ENCODE measurements around the gene SENP6. TPM values are rescaled to one million over a fixed set of nuclear protein-coding genes. Genes with fewer than 3 reads are reported as not detected.

The SENP6 gene
- total RNA-seq, 3 donors from 2014 or later, result 56.6 to 67.7 (median 57.4) TPM

DNA sequence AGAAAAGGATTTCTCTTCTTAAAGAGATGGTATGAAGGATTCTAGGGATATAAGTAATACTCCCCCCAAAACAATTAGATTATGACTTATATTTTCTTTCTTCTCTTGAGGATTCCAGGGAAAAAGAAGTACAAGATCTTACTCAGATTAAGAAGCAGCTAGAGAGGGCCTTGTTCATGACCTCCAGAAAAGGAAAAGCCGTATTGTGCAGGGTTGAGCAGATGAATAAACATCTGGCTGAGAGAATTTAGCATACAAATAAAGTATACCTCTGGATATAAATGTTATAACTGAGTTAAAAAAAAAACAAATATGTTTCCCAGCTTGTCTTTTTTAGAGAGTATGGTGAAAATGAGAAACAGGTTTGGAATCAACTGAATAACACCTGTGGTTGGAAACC lies 158.6 kb downstream of the SENP6 start:
- ATAC-seq (no peak), DNase-seq (no peak)
- Mint-ChIP-seq H3K9me3 (no peaks in the 10 kb centered on the region), H3K4me1 (ENCODE audit: low read depth) (no peaks in the 10 kb centered on the region), H3K27me3 (ENCODE audit: low read depth) (peaks cover 19% of the 10 kb centered on the region), H3K4me3 (no peak overlapping the region), H3K36me3 (ENCODE audit: insufficient read depth) (no peaks in the 10 kb centered on the region)

DNA sequence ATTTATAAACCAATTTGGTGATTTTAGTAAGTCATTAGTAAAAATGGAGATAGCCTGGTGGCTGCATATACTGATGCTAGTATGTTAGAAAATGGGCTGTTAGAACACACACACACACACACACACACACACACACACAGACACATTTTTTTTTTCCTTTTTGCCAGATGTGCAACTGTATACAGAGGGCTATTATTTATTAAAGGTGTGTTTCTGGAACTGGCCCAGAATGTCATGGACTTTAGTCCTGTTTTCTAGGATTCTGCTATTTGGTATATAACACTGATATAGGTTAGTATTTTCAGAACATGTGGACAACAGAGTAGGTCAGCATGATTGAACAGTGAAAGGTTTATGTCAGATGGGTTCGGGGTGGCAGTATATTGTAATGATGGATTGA lies 159.8 kb downstream of the SENP6 start:
- H3K27me3 Mint-ChIP-seq (ENCODE audit: low read depth), result peaks cover 17% of the 10 kb centered on the region
- H3K4me1 Mint-ChIP-seq (ENCODE audit: low read depth), result no peaks in the 10 kb centered on the region
- no peaks in the 10 kb centered on the region for H3K36me3 Mint-ChIP-seq (ENCODE audit: insufficient read depth)

DNA sequence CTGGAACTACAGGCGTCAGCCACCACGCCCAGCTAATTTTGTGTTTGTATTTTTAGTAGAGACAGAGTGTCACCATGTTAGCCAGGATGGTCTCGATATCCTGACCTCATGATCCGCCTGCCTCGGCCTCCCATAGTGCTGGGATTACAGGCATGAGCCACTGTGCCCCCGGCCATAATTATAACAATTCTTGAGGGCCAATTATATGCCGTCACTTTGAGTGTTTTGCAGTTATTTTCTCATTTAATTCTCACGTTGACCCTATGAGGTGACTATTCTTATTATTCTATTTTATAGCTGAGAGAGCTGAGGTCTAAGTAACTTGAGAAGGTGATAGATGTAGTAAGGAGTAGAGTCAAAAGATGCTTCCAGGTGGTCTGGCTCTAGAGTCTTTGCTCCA lies 160.4 kb downstream of the SENP6 start:
- no peak for DNase-seq
- no peak for ATAC-seq
- H3K36me3 Mint-ChIP-seq (ENCODE audit: insufficient read depth), result no peaks in the 10 kb centered on the region
- H3K4me1 Mint-ChIP-seq (ENCODE audit: low read depth), result no peaks in the 10 kb centered on the region
- H3K27me3 Mint-ChIP-seq (ENCODE audit: low read depth), result peaks cover 17% of the 10 kb centered on the region
- no peaks in the 10 kb centered on the region for H3K9me3 Mint-ChIP-seq
- no peak overlapping the region for H3K4me3 Mint-ChIP-seq

More for the DNA sequence above, 159.8 kb downstream of the SENP6 start:
- H3K4me3 Mint-ChIP-seq, result no peak overlapping the region
- no peak for DNase-seq
- H3K9me3 Mint-ChIP-seq, result no peaks in the 10 kb centered on the region
- ATAC-seq, result no peak

DNA sequence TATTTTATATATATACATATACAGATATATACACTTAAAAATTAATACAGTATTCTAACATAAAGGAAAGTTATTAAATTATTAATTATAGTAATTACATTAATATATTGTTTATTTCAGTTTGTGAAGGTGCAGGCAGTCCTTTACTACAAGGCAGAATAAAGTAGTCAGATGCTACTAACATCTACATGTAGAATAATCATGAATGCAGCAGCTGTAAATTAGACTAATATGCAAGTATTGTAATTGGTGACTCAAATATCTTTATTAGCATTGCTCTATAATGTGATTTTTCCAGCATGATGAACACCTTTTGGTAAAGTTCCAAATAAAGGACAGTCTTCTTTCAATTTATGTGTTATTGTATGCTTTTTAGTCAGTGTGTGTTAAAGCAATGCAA lies 164.7 kb downstream of the SENP6 start:
- Mint-ChIP-seq H3K4me3 (no peak overlapping the region), H3K9me3 (no peaks in the 10 kb centered on the region), H3K36me3 (ENCODE audit: insufficient read depth) (no peaks in the 10 kb centered on the region), H3K27me3 (ENCODE audit: low read depth) (peaks cover 10% of the 10 kb centered on the region), H3K4me1 (ENCODE audit: low read depth) (no peaks in the 10 kb centered on the region)
- ATAC-seq (no peak), DNase-seq (no peak)

Other genes starting within 250 kb of the SENP6 start
- gene FILIP1, start 108.1 kb upstream of the SENP6 start, total RNA-seq, result under 1 TPM in 1 of 3 donors, not detected in 2; 0.05 TPM
- gene MYO6, start 147.4 kb downstream of the SENP6 start, total RNA-seq, result 1 to 10 TPM in 1 of 3 donors, under 1 TPM in 2; 0.71 to 1.0 (median 0.92) TPM